Esophagus squamous epithelium (tissue), 5 donors: ENCODE results near the gene CTDP1. TPM values are rescaled to one million over a fixed set of nuclear protein-coding genes. Genes with fewer than 3 reads are reported as not detected.

Experiments
- DNase-seq: peaks from one replicate; lab custom pipeline; 2025; lab: John Stamatoyannopoulos, UW
- H3K27ac ChIP-seq, 4 donors: fragments of 200-600 bp; sonication (generic); one replicate each; pipeline ENCODE4 v1.5.1; 2016 to 2019; ENCODE audit warnings: mild to moderate bottlenecking in 1 of 4
- H3K27me3 ChIP-seq, 4 donors: fragments of 200-600 bp; sonication (generic); 1 replicate in 3 of 4; 2 replicates in 1 of 4; pipeline versions ENCODE4 v1.5.1 to v1.6.0; 2017 to 2021; ENCODE audit warnings: antibody characterized with exemption in 1 of 4
- H3K36me3 ChIP-seq, 3 donors: fragments of 200-600 bp; sonication (generic); one replicate each; pipeline ENCODE4 v1.5.1; 2016 to 2019
- H3K4me1 ChIP-seq, 3 donors: fragments of 200-600 bp; sonication (generic); one replicate each; pipeline ENCODE4 v1.5.1; 2017 to 2019
- H3K4me3 ChIP-seq, 4 donors: fragments of 200-600 bp; sonication (generic); 1 replicate in 3 of 4; 2 replicates in 1 of 4; pipeline ENCODE4 v1.5.1; 2016 to 2019; ENCODE audit warnings: mild to moderate bottlenecking in 2 of 4, moderate library complexity in 1 of 4
- H3K9me3 ChIP-seq, 3 donors: fragments of 200-600 bp; sonication (generic); one replicate each; pipeline ENCODE4 v1.5.1; 2016 to 2019
- CTCF ChIP-seq, 6 experiments: fragments of 450-650 bp in 4 of 6; fragments of 200-600 bp in 2 of 6; sonication (generic) in 2 of 6; IDR thresholded peaks; one replicate each; pipeline ENCODE4 v1.5.1; 2016 to 2019; ENCODE audit warnings: antibody characterized with exemption in 6 of 6, mild to moderate bottlenecking in 4 of 6, moderate library complexity in 4 of 6
- POLR2A ChIP-seq, 4 donors: fragments of 450-650 bp; IDR thresholded peaks; one replicate each; pipeline ENCODE4 v1.6.1; 2017; ENCODE audit warnings: antibody characterized with exemption in 4 of 4, mild to moderate bottlenecking in 4 of 4, moderate library complexity in 3 of 4
- WGBS, 2 donors: methylation state at CpG; one replicate each; pipeline ENCODE4 v1.1.5; 2018; 5-methylcytosine and 5-hydroxymethylcytosine counted together
- intact Hi-C: fragments of 100-400 bp; cut with DNase I; formaldehyde crosslinking; loops from one replicate; pipeline ENCODE4 v1.15.0; 2022
- total RNA-seq, 4 donors: library from RNA; depleted of rRNA; stranded (reverse); fragments of >200 nt; gene quantifications; one replicate each; pipeline ENCODE4 v1.1.0, GENCODE V29; 2016
- donor health status: DM: yes; HTN: yes; CAD: no.

Gene CTDP1
- total RNA-seq, 4 donors from 2014 or later = 10.5 to 17.1 (median 15.5) TPM

GRCh38 chr18:79632765-79633164 is 46.8 kb upstream of the CTDP1 start:
- WGBS, 2 donors = 90 to 94% methylated on average over 7 of the region's 14 CpGs
- DNase-seq = no peak
- H3K27ac ChIP-seq = no peak overlapping the region
- no peaks in the 10 kb centered on the region for H3K36me3 ChIP-seq
- no peaks in the 10 kb centered on the region for H3K4me1 ChIP-seq
- intact Hi-C loops = loop anchor here (10.0 kb wide), 1 partner anchor 48 kb away; no protein-coding TSS in a partner anchor
- no peaks in the 10 kb centered on the region for H3K9me3 ChIP-seq
- H3K4me3 ChIP-seq = no peak overlapping the region
- peaks cover 0 to 26% (median 4%) of the 10 kb centered on the region in 4 donors for H3K27me3 ChIP-seq
- TF ChIP-seq POLR2A (IDR thresholded peaks at IDR 0.05) = no peak
- no peak for TF ChIP-seq CTCF (IDR thresholded peaks at IDR 0.05)

GRCh38 chr18:79634186-79634585 is 45.4 kb upstream of the CTDP1 start:
- 88% methylated on average over 2 to 5 of the region's 5 CpGs for WGBS, 2 donors
- no peaks in the 10 kb centered on the region for H3K9me3 ChIP-seq
- TF ChIP-seq CTCF (IDR thresholded peaks at IDR 0.05) = no peak
- no peak for TF ChIP-seq POLR2A (IDR thresholded peaks at IDR 0.05)
- DNase-seq = no peak
- H3K36me3 ChIP-seq = no peaks in the 10 kb centered on the region
- H3K4me3 ChIP-seq = no peak overlapping the region
- H3K27ac ChIP-seq = no peak overlapping the region
- H3K27me3 ChIP-seq = peaks cover 0 to 26% (median 6%) of the 10 kb centered on the region in 4 donors
- intact Hi-C loops = loop anchor here (10.0 kb wide), 1 partner anchor 49 kb away; no protein-coding TSS in a partner anchor
- H3K4me1 ChIP-seq = no peaks in the 10 kb centered on the region

- Histone ChIP-seq H3K4me3 (no peak overlapping the region), H3K4me1 (no peaks in the 10 kb centered on the region), H3K36me3 (no peaks in the 10 kb centered on the region), H3K27ac (no peak overlapping the region), H3K9me3 (no peaks in the 10 kb centered on the region), H3K27me3 (peaks cover 0 to 30% (median 6%) of the 10 kb centered on the region in 4 donors)
- intact Hi-C loops = loop anchor here (10.0 kb wide), 1 partner anchor 50 kb away; no protein-coding TSS in a partner anchor
- WGBS, 2 donors = 72% methylated on average over 8 to 20 of the region's 23 CpGs
- TF ChIP-seq CTCF (IDR thresholded peaks at IDR 0.05) (no peak), POLR2A (IDR thresholded peaks at IDR 0.05) (no peak)
- no peak for DNase-seq
Measured at GRCh38 chr18:79634593-79635426, 44.8 kb upstream of the CTDP1 start.

- no peak for DNase-seq
- peaks cover 0 to 36% (median 6%) of the 10 kb centered on the region in 4 donors for H3K27me3 ChIP-seq
- 91 to 95% methylated on average over 14 to 15 of the region's 15 CpGs for WGBS, 2 donors
- intact Hi-C loops = loop anchor here (10.0 kb wide), 1 partner anchor 51 kb away; no protein-coding TSS in a partner anchor
- H3K4me1 ChIP-seq = no peaks in the 10 kb centered on the region
- TF ChIP-seq CTCF (IDR thresholded peaks at IDR 0.05) (no peak), POLR2A (IDR thresholded peaks at IDR 0.05) (no peak)
- no peaks in the 10 kb centered on the region for H3K9me3 ChIP-seq
- H3K4me3 ChIP-seq = no peak overlapping the region
- no peaks in the 10 kb centered on the region for H3K36me3 ChIP-seq
- no peak overlapping the region for H3K27ac ChIP-seq
Measured at GRCh38 chr18:79635427-79635726, 44.2 kb upstream of the CTDP1 start.

GRCh38 chr18:79637181-79637920 is 42.3 kb upstream of the CTDP1 start:
- TF ChIP-seq CTCF (IDR thresholded peaks at IDR 0.05) = no peak
- no peak for TF ChIP-seq POLR2A (IDR thresholded peaks at IDR 0.05)
- intact Hi-C loops = loop anchor here (10.0 kb wide), 1 partner anchor 53 kb away; no protein-coding TSS in a partner anchor
- DNase-seq = no peak
- Histone ChIP-seq H3K27me3 (peaks cover 0 to 53% (median 6%) of the 10 kb centered on the region in 4 donors), H3K4me1 (no peaks in the 10 kb centered on the region), H3K4me3 (no peak overlapping the region), H3K27ac (no peak overlapping the region), H3K36me3 (no peaks in the 10 kb centered on the region), H3K9me3 (no peaks in the 10 kb centered on the region)
- 43 to 81% methylated on average over 9 to 24 of the region's 58 CpGs for WGBS, 2 donors
